Fibroblast of skin of scalp (primary cell): Measurements from ENCODE around the gene BTN3A1. TPM values are rescaled to one million over a fixed set of nuclear protein-coding genes. Genes with fewer than 3 reads are reported as not detected.
"Not testable (repeated sequence)": the region's sequence is repeated elsewhere in the genome, so short reads cannot be mapped to it uniquely, and the experiment has no call there.

ENCODE experiments used
- DNase-seq: peaks from one replicate; pipeline ENCODE4 v3.0.0-alpha.2; 2013
- polyA plus RNA-seq, 2 experiments: library from polyadenylated mRNA; unstranded; fragments of 120-200 nt; gene quantifications; one replicate each; pipeline ENCODE4 v1.2.1, GENCODE V29; 2013; ENCODE audit not compliant: insufficient read length in 2 of 2

BTN3A1 gene
- polyA plus RNA-seq (2013, experiment 1 of 2; ENCODE audit: insufficient read length) = 14.8 TPM
- 15.4 TPM for polyA plus RNA-seq (2013, experiment 2 of 2; ENCODE audit: insufficient read length)

- peak; percentile 78 for DNase-seq
Measured at GRCh38 chr6:26401987-26402658, at the start of gene BTN3A1. BTN3A1 (plus strand) TSS chr6:26402275; CDS start chr6:26405564, 3,289 bp downstream.

- no peak for DNase-seq
Measured at GRCh38 chr6:26352315-26352714, 49.8 kb upstream of the BTN3A1 start.

- DNase-seq = no peak
Measured at GRCh38 chr6:26354162-26354561, 47.9 kb upstream of the BTN3A1 start.

GRCh38 chr6:26355366-26355765, 46.7 kb upstream of the BTN3A1 start:
- DNase-seq = no peak

- DNase-seq = not testable (repeated sequence)
Measured at GRCh38 chr6:26357543-26357942, 44.5 kb upstream of the BTN3A1 start.

GRCh38 chr6:26358511-26358981, 43.5 kb upstream of the BTN3A1 start:
- DNase-seq = no peak

- no peak for DNase-seq
Measured at GRCh38 chr6:26359765-26360164, 42.3 kb upstream of the BTN3A1 start.

- no peak for DNase-seq
Measured at GRCh38 chr6:26360451-26361416, 41.3 kb upstream of the BTN3A1 start.

GRCh38 chr6:26361544-26361943, 40.5 kb upstream of the BTN3A1 start:
- DNase-seq = no peak

GRCh38 chr6:26362093-26362835, 39.8 kb upstream of the BTN3A1 start:
- no peak for DNase-seq

- DNase-seq = no peak
Measured at GRCh38 chr6:26362836-26363220, 39.2 kb upstream of the BTN3A1 start.

GRCh38 chr6:26363882-26364701, 38.0 kb upstream of the BTN3A1 start:
- DNase-seq = peak; percentile 39

GRCh38 chr6:26365633-26365995, 36.5 kb upstream of the BTN3A1 start:
- no peak for DNase-seq

GRCh38 chr6:26366504-26366903, 35.6 kb upstream of the BTN3A1 start:
- no peak for DNase-seq

- DNase-seq = no peak
Measured at GRCh38 chr6:26367114-26367513, 35.0 kb upstream of the BTN3A1 start.

GRCh38 chr6:26371813-26372212, 30.3 kb upstream of the BTN3A1 start:
- DNase-seq = not testable (repeated sequence)

- no peak for DNase-seq
Measured at GRCh38 chr6:26372308-26373144, 29.5 kb upstream of the BTN3A1 start.

GRCh38 chr6:26375270-26375669, 26.8 kb upstream of the BTN3A1 start:
- no peak for DNase-seq

GRCh38 chr6:26377719-26378118, 24.4 kb upstream of the BTN3A1 start:
- no peak for DNase-seq

- not testable (repeated sequence) for DNase-seq
Measured at GRCh38 chr6:26378143-26378542, 23.9 kb upstream of the BTN3A1 start.

GRCh38 chr6:26379292-26379691, 22.8 kb upstream of the BTN3A1 start:
- no peak for DNase-seq
